Activated CD8-positive, alpha-beta memory T cell treated with anti-CD3 and anti-CD28 coated beads, Interleukin-2, amount 10 ng/mL, durations not matched to agents 7 days and 5 days (primary cell): Measurements from ENCODE around the gene RAF1. TPM values are rescaled to one million over a fixed set of nuclear protein-coding genes. Genes with fewer than 3 reads are reported as not detected.
"Not testable (repeated sequence)": the region's sequence is repeated elsewhere in the genome, so short reads cannot be mapped to it uniquely, and the experiment has no call there.

Source experiments
- ATAC-seq: fragments of 150-1000 bp; cut with Tn5 transposase; one replicate; pipeline ENCODE4 v1.10.0; 2021; ENCODE audit warnings: moderate library complexity
- CTCF ChIA-PET: fragments of 350-600 bp; sonication (Branson Sonifier 250); formaldehyde crosslinking; loops from one replicate; lab custom pipeline; 2021; ENCODE audit warnings: antibody characterized with exemption; lab: Charles Lee
- DNase-seq: peaks from one replicate; pipeline ENCODE4 v3.0.0-alpha.2; 2020
- H3K27ac Mint-ChIP-seq: one replicate; pipeline ENCODE4 v1.8.0; 2021; ENCODE audit warnings: mild to moderate bottlenecking, mixed read lengths
- H3K27me3 Mint-ChIP-seq: one replicate; pipeline ENCODE4 v1.8.0; 2021; ENCODE audit warnings: mixed read lengths
- H3K36me3 Mint-ChIP-seq: one replicate; pipeline ENCODE4 v1.8.0; 2021; ENCODE audit warnings: mild to moderate bottlenecking, mixed read lengths
- H3K4me1 Mint-ChIP-seq: one replicate; pipeline ENCODE4 v1.8.0; 2021; ENCODE audit warnings: mixed read lengths
- H3K4me3 Mint-ChIP-seq: one replicate; pipeline ENCODE4 v1.8.0; 2021; ENCODE audit warnings: mild to moderate bottlenecking, moderate library complexity, mixed read lengths
- H3K9me3 Mint-ChIP-seq: one replicate; pipeline ENCODE4 v1.8.0; 2022; ENCODE audit warnings: low read depth, mixed read lengths
- total RNA-seq, 2 experiments: library from RNA; stranded (reverse); gene quantifications; one replicate each; pipeline ENCODE4 v1.2.3, GENCODE V29; 2021

Gene RAF1
- total RNA-seq, 2 experiments from 2014 or later = 92.4 to 96.8 TPM

DNA sequence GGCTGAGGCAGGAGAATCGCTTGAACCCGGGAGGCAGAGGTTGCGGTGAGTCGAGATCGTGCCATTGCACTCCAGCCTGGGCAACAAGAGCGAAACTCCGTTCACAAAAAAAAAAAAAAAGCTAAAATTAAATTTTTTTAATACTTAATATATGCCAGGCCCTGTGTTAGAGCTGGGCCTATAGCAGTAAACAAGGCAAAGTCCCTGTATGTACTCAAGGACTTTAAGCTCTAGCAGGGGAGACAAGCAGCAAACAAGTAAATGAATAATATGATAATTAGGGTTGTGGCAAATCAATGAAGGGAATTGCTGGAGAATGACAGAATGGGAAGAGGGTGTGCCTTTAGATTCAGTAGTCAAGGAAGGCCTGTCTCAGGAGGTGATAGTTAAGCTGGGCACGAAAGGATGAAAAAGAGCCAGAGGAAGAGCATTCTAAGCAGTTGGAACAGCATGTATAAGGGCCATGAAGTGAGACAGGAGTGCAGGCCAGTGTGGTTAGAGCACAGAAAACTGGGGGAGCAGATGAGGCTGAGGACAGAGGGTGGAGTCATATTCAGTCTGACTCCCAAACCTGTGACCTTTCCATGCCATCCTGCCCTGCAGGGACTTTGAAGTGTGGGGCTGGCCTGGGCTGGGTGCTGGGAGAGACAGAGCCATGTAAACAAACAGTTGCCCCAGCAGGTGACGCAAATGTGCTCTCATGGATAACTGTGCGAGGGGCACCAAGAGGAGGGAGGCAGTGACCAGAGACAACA lies 6.6 kb upstream of the RAF1 start:
- no peak overlapping the region for H3K4me3 Mint-ChIP-seq
- CTCF ChIA-PET = interaction anchor here (0.7 kb wide), 1 partner anchor 64 kb away, joined by 3 read pairs; no protein-coding TSS in a partner anchor

GRCh38 chr3:12663401-12663935 lies 449 bp downstream of the RAF1 start:
- Mint-ChIP-seq H3K36me3 (peaks cover 4% of the 10 kb centered on the region), H3K27me3 (no peaks in the 10 kb centered on the region), H3K4me3 (peak overlapping the region; percentile 83), H3K27ac (peak overlapping the region; percentile 87), H3K9me3 (no peaks in the 10 kb centered on the region), H3K4me1 (peaks cover 29% of the 10 kb centered on the region)
- DNase-seq = peak; percentile 70
- peak; percentile 64 for ATAC-seq
- CTCF ChIA-PET = interaction anchor here (1.1 to 1.4 kb wide), 3 partner anchors 42 to 180 kb away, joined by 4 to 5 read pairs (median 4); partner anchors contain the start of gene TSEN2

More for the DNA sequence above, 6.6 kb upstream of the RAF1 start:
- DNase-seq = no peak
- no peaks in the 10 kb centered on the region for H3K4me1 Mint-ChIP-seq
- H3K36me3 Mint-ChIP-seq = no peaks in the 10 kb centered on the region
- H3K27ac Mint-ChIP-seq = no peak overlapping the region
- H3K9me3 Mint-ChIP-seq = no peaks in the 10 kb centered on the region
- no peaks in the 10 kb centered on the region for H3K27me3 Mint-ChIP-seq
- ATAC-seq = no peak

DNA sequence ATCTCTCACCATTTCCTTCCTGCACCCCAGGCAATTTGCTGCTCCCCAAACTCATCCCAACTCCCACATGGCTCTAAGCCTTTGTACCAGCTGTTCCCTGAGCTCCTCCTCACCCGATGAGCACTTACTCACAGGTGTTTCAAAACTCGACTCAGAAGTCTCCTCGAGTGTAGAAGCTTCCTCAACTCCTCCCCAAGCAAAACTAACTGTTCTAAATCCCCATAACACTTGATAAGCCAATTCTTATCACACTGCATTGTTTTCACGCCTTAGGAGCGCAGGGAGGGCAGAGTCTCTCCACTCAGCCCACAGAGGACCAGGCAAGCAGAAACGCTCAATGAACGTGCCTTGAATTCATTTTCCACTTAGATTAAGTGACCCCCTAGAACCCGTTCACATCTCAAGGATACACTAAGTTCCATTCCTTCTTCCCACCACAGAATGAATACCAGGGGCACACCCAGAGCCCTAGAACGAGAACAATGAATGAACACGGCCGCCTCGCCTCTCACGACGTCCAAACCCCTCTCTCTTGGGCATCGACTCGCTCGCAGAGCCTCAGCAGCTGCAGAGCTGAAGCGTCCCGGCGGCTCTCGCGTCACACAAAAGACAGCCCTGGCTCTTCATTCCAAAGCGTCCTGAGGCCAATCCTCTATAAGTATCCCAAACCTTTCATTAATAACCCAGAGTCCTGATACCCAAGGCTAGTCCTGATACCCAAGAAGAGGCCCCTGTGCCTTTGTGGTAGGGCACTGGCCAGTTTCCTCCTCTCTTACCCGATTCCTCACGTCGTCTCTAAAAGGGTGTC lies 1.1 kb downstream of the RAF1 start:
- peak overlapping the region; percentile 83 for H3K4me3 Mint-ChIP-seq
- H3K36me3 Mint-ChIP-seq = peaks cover 7% of the 10 kb centered on the region
- H3K27me3 Mint-ChIP-seq = no peaks in the 10 kb centered on the region
- no peaks in the 10 kb centered on the region for H3K9me3 Mint-ChIP-seq
- H3K27ac Mint-ChIP-seq = peak overlapping the region; percentile 87
- peak; percentile 20 for ATAC-seq
- peaks cover 32% of the 10 kb centered on the region for H3K4me1 Mint-ChIP-seq
- CTCF ChIA-PET = interaction anchor here (0.6 to 1.4 kb wide), 6 partner anchors 13 to 337 kb away, joined by 3 to 4 read pairs (median 3); no protein-coding TSS in a partner anchor
- DNase-seq = peak; percentile 63

GRCh38 chr3:12661926-12662592 lies 1.9 kb downstream of the RAF1 start:
- H3K27ac Mint-ChIP-seq = peak overlapping the region; percentile 87
- ATAC-seq (no peak), DNase-seq (no peak)
- H3K36me3 Mint-ChIP-seq = peaks cover 8% of the 10 kb centered on the region
- H3K4me3 Mint-ChIP-seq = peak overlapping the region; percentile 83
- peaks cover 34% of the 10 kb centered on the region for H3K4me1 Mint-ChIP-seq
- CTCF ChIA-PET = interaction anchor here (0.6 to 1.4 kb wide), 6 partner anchors 12 to 338 kb away, joined by 3 to 4 read pairs (median 3); no protein-coding TSS in a partner anchor
- H3K9me3 Mint-ChIP-seq = no peaks in the 10 kb centered on the region
- H3K27me3 Mint-ChIP-seq = no peaks in the 10 kb centered on the region

GRCh38 chr3:12661375-12661774 lies 2.5 kb downstream of the RAF1 start:
- H3K4me1 Mint-ChIP-seq = peaks cover 37% of the 10 kb centered on the region
- H3K27me3 Mint-ChIP-seq, H3K4me3 Mint-ChIP-seq, H3K9me3 Mint-ChIP-seq, H3K27ac Mint-ChIP-seq, DNase-seq, H3K36me3 Mint-ChIP-seq, ATAC-seq: not testable (repeated sequence)
- CTCF ChIA-PET = interaction anchor here (1.1 to 1.2 kb wide), 2 partner anchors 40 to 58 kb away, joined by 3 read pairs; no protein-coding TSS in a partner anchor

GRCh38 chr3:12660196-12660595 lies 3.7 kb downstream of the RAF1 start:
- Mint-ChIP-seq H3K27ac (no peak overlapping the region), H3K4me1 (peaks cover 40% of the 10 kb centered on the region), H3K4me3 (no peak overlapping the region), H3K27me3 (no peaks in the 10 kb centered on the region), H3K9me3 (no peaks in the 10 kb centered on the region), H3K36me3 (peaks cover 17% of the 10 kb centered on the region)
- ATAC-seq = no peak
- CTCF ChIA-PET = interaction anchor here (1.1 kb wide), 1 partner anchor 41 kb away, joined by 3 read pairs; no protein-coding TSS in a partner anchor
- DNase-seq = no peak

DNA sequence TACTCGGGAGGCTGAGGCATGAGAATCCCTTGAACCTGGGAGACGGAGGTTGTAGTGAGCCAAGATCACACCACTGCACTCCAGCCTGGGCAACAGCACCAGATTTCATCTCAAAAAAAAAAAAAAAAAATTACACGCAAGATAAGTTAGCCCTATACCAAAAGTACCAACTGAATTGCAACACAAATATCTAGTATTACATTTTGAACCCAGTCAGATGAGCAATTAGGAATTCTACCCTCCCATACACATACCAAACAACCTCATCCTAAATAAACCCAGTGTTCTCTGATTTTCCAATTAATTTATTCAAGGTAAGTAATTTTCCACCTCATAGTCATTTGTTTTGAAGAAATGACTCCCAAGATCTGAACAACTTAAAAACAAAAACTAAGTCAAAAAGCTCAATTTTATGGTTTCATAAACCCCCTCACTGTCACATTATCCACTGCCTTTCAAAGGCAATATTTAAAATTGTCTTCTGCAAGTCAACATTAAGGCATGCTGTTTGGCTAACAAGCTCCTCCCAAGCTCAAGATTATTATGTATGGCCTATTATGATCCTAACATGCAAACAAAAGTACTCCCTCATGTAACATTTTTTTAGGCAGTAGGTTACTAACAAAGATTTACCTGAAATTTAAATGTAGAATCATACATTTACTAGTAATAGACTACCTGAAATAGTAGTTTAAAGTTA lies 4.5 kb downstream of the RAF1 start:
- Mint-ChIP-seq H3K27ac (no peak overlapping the region), H3K27me3 (no peaks in the 10 kb centered on the region), H3K36me3 (peaks cover 17% of the 10 kb centered on the region), H3K4me3 (no peak overlapping the region), H3K9me3 (no peaks in the 10 kb centered on the region), H3K4me1 (peaks cover 40% of the 10 kb centered on the region)
- DNase-seq = no peak
- ATAC-seq = no peak
- CTCF ChIA-PET = no interaction called here

DNA sequence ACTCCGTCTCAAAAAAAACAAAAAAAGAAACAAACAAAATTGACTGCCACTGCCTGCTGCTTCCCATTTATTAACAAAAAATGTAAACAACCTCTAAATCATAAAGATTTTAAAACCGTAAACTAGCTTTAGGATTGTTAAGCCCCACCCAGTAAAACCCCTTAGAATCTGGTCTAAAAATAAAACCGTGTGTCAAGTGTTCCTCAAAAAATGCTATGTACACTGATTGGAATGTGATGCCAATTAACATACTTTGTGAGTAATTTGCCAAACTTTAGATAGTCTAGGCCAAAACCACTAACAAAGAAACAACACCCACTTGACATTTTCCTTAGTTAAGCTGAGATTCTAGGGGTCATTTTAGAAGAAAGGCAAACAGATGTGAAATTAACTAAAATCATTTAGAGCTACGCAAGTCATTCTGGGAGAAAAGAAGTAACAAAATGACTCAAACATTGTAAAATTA lies 5.3 kb downstream of the RAF1 start:
- H3K9me3 Mint-ChIP-seq = no peaks in the 10 kb centered on the region
- DNase-seq (no peak), ATAC-seq (no peak)
- no peaks in the 10 kb centered on the region for H3K27me3 Mint-ChIP-seq
- CTCF ChIA-PET = no interaction called here
- H3K36me3 Mint-ChIP-seq = peaks cover 17% of the 10 kb centered on the region
- H3K4me1 Mint-ChIP-seq = peaks cover 40% of the 10 kb centered on the region
- H3K27ac Mint-ChIP-seq = no peak overlapping the region
- no peak overlapping the region for H3K4me3 Mint-ChIP-seq

- CTCF ChIA-PET = no interaction called here
- peaks cover 38% of the 10 kb centered on the region for H3K4me1 Mint-ChIP-seq
- no peak for DNase-seq
Observed at GRCh38 chr3:12656850-12657249, 7.1 kb downstream of the RAF1 start.

GRCh38 chr3:12656193-12656592 lies 7.7 kb downstream of the RAF1 start:
- ATAC-seq (no peak), DNase-seq (no peak)
- peaks cover 32% of the 10 kb centered on the region for H3K4me1 Mint-ChIP-seq
- no peak overlapping the region for H3K4me3 Mint-ChIP-seq
- H3K9me3 Mint-ChIP-seq = no peaks in the 10 kb centered on the region
- CTCF ChIA-PET = no interaction called here
- no peak overlapping the region for H3K27ac Mint-ChIP-seq
- peaks cover 17% of the 10 kb centered on the region for H3K36me3 Mint-ChIP-seq
- no peaks in the 10 kb centered on the region for H3K27me3 Mint-ChIP-seq

More at GRCh38 chr3:12656850-12657249, 7.1 kb downstream of the RAF1 start:
- no peak overlapping the region for H3K27ac Mint-ChIP-seq
- H3K36me3 Mint-ChIP-seq = peaks cover 15% of the 10 kb centered on the region
- no peak for ATAC-seq
- H3K4me3 Mint-ChIP-seq = no peak overlapping the region
- H3K9me3 Mint-ChIP-seq = no peaks in the 10 kb centered on the region
- H3K27me3 Mint-ChIP-seq = no peaks in the 10 kb centered on the region

- no peak overlapping the region for H3K4me3 Mint-ChIP-seq
- CTCF ChIA-PET = no interaction called here
- no peak overlapping the region for H3K27ac Mint-ChIP-seq
- no peaks in the 10 kb centered on the region for H3K9me3 Mint-ChIP-seq
- no peaks in the 10 kb centered on the region for H3K27me3 Mint-ChIP-seq
- peaks cover 17% of the 10 kb centered on the region for H3K36me3 Mint-ChIP-seq
- no peak for ATAC-seq
- H3K4me1 Mint-ChIP-seq = peaks cover 33% of the 10 kb centered on the region
- no peak for DNase-seq
Observed at GRCh38 chr3:12655701-12656100, 8.2 kb downstream of the RAF1 start.

GRCh38 chr3:12653747-12654146 lies 10.2 kb downstream of the RAF1 start:
- Mint-ChIP-seq H3K9me3 (no peaks in the 10 kb centered on the region), H3K36me3 (peaks cover 17% of the 10 kb centered on the region), H3K4me3 (no peak overlapping the region), H3K27me3 (no peaks in the 10 kb centered on the region), H3K27ac (no peak overlapping the region), H3K4me1 (peaks cover 22% of the 10 kb centered on the region)
- CTCF ChIA-PET = no interaction called here
- ATAC-seq (no peak), DNase-seq (no peak)
